Measurements from ENCODE around the gene DSCAML1.

- no peak for TF ChIP-seq CTCF (IDR thresholded peaks at IDR 0.05)
- TF ChIP-seq POLR2A (IDR thresholded peaks at IDR 0.05) = no peak
Measured at GRCh38 chr11:117396970-117397369, 400.0 kb downstream of the DSCAML1 start.
